GM06990 (cell line): ENCODE data around the gene UBE4B.
A peak's percentile ranks its signal among the peaks of the same experiment; 100 is the strongest.
"Not testable (repeated sequence)": the region's sequence is repeated elsewhere in the genome, so short reads cannot be mapped to it uniquely, and the experiment has no call there.

Experiments used
- DNase-seq: peaks from one replicate; pipeline ENCODE4 v3.0.0-alpha.2; 2011; ENCODE audit not compliant: insufficient read length; ENCODE audit errors: extremely low read depth
- H3K27me3 ChIP-seq: replicated peaks from 2 replicates; pipeline ENCODE4 v1.6.0; 2011; ENCODE audit warnings: low read length; ENCODE audit not compliant: control insufficient read depth, insufficient read depth
- H3K36me3 ChIP-seq: 2 replicates; pipeline ENCODE4 v1.5.1; 2011; ENCODE audit warnings: low read length; ENCODE audit not compliant: control insufficient read depth, insufficient read depth
- H3K4me3 ChIP-seq: replicated peaks from 2 replicates; pipeline ENCODE4 v1.5.1; 2011; ENCODE audit warnings: low read depth, mild to moderate bottlenecking, control low read depth, low read length
- CTCF ChIP-seq: IDR thresholded peaks from 2 replicates; pipeline ENCODE4 v1.5.1; 2011; ENCODE audit warnings: low read length, control low read depth, mild to moderate bottlenecking, inconsistent platforms; ENCODE audit not compliant: insufficient read depth, poor library complexity, severe bottlenecking

The UBE4B gene

GRCh38 chr1:9992910-9993309 lies 39.8 kb upstream of the UBE4B start:
- no peak overlapping the region for H3K4me3 ChIP-seq
- H3K36me3 ChIP-seq, result no peaks in the 10 kb centered on the region
- H3K27me3 ChIP-seq, result no peaks in the 10 kb centered on the region
- no peak for DNase-seq
- no peak for TF ChIP-seq CTCF

- Histone ChIP-seq H3K4me3 (no peak overlapping the region), H3K27me3 (no peaks in the 10 kb centered on the region), H3K36me3 (no peaks in the 10 kb centered on the region)
- DNase-seq, result no peak
- no peak for TF ChIP-seq CTCF
Measured at GRCh38 chr1:9993561-9994075, 39.1 kb upstream of the UBE4B start.

GRCh38 chr1:9996624-9997582 lies 35.9 kb upstream of the UBE4B start, which contains the start of gene RBP7:
TSS of gene RBP7 (plus strand) at chr1:9997228. CDS start at chr1:9997259, 31 bp downstream.
- DNase-seq, result no peak
- Histone ChIP-seq H3K4me3 (peak within 1 kb of the TSS; percentile 33), H3K27me3 (no peaks in the 10 kb centered on the region), H3K36me3 (no peaks in the 10 kb centered on the region)
- TF ChIP-seq CTCF, result no peak

- TF ChIP-seq CTCF, result no peak
- H3K27me3 ChIP-seq, result no peaks in the 10 kb centered on the region
- no peaks in the 10 kb centered on the region for H3K36me3 ChIP-seq
- H3K4me3 ChIP-seq, result no peak overlapping the region
- no peak for DNase-seq
Measured at GRCh38 chr1:10001016-10001665, 31.6 kb upstream of the UBE4B start.

GRCh38 chr1:10005248-10005647 lies 27.5 kb upstream of the UBE4B start:
- DNase-seq, H3K27me3 ChIP-seq, H3K36me3 ChIP-seq, H3K4me3 ChIP-seq: not testable (repeated sequence)

- no peak overlapping the region for H3K4me3 ChIP-seq
- H3K36me3 ChIP-seq, result no peaks in the 10 kb centered on the region
- no peak for DNase-seq
- H3K27me3 ChIP-seq, result no peaks in the 10 kb centered on the region
- no peak for TF ChIP-seq CTCF
Measured at GRCh38 chr1:10007169-10007568, 25.6 kb upstream of the UBE4B start.
